Fibroblast of lung (primary cell): ENCODE data around the gene ERGIC1. TPM values are rescaled to one million over a fixed set of nuclear protein-coding genes. Genes with fewer than 3 reads are reported as not detected.

Experiments
- DNase-seq, 2 donors: peaks; one replicate each; pipeline versions ENCODE4 v3.0.0 to v3.0.0-alpha.2; 2010; ENCODE audit warnings: low read depth in 2 of 2
- H2AFZ ChIP-seq: 2 replicates; pipeline ENCODE4 v1.5.1; 2012; ENCODE audit warnings: low read length, control low read depth, inconsistent platforms
- H3K27ac ChIP-seq: 2 replicates; pipeline ENCODE4 v1.5.1; 2011; ENCODE audit warnings: low read length, control low read depth; ENCODE audit not compliant: insufficient read depth
- H3K27me3 ChIP-seq: 2 replicates; pipeline ENCODE4 v1.5.1; 2011; ENCODE audit warnings: mild to moderate bottlenecking, low read length; ENCODE audit not compliant: control insufficient read depth, insufficient read depth
- H3K36me3 ChIP-seq: 2 replicates; pipeline ENCODE4 v1.5.1; 2011; ENCODE audit warnings: low read length; ENCODE audit not compliant: control insufficient read depth, insufficient read depth
- H3K4me1 ChIP-seq: 2 replicates; pipeline ENCODE4 v1.5.1; 2011; ENCODE audit warnings: low read length; ENCODE audit not compliant: control insufficient read depth, insufficient read depth; ENCODE audit errors: extremely low read depth
- H3K4me2 ChIP-seq: 2 replicates; pipeline ENCODE4 v1.5.1; 2011; ENCODE audit warnings: low read length, control low read depth; ENCODE audit not compliant: insufficient read depth; ENCODE audit errors: extremely low read depth
- H3K4me3 ChIP-seq, 4 experiments: fragments of 200-600 bp in 1 of 4; sonication (generic) in 1 of 4; replicated peaks in 1 of 4; 2 replicates each; pipeline ENCODE4 v1.5.1; 2011 to 2016; ENCODE audit warnings: low read length in 4 of 4, low read depth in 3 of 4, mild to moderate bottlenecking in 3 of 4, control low read depth in 2 of 4, inconsistent platforms in 1 of 4, mixed read lengths in 1 of 4; ENCODE audit not compliant: insufficient read depth in 1 of 4; ENCODE audit errors: control extremely low read depth in 1 of 4
- H3K79me2 ChIP-seq: 2 replicates; pipeline ENCODE4 v1.5.1; 2012; ENCODE audit warnings: mild to moderate bottlenecking, low read length, inconsistent platforms; ENCODE audit not compliant: control insufficient read depth, insufficient read depth
- H3K9ac ChIP-seq: 2 replicates; pipeline ENCODE4 v1.5.1; 2011; ENCODE audit warnings: mild to moderate bottlenecking, low read length, control low read depth; ENCODE audit not compliant: insufficient read depth
- H3K9me3 ChIP-seq: 2 replicates; pipeline ENCODE4 v1.5.1; 2012; ENCODE audit warnings: low read depth, low read length; ENCODE audit not compliant: control insufficient read depth, insufficient read depth
- H4K20me1 ChIP-seq: 2 replicates; pipeline ENCODE4 v1.5.1; 2011; ENCODE audit warnings: low read length; ENCODE audit not compliant: control insufficient read depth, insufficient read depth; ENCODE audit errors: extremely low read depth
- EZH2 ChIP-seq: IDR thresholded peaks from 2 replicates; pipeline ENCODE4 v1.5.1; 2012; ENCODE audit warnings: low read length, control low read depth, mild to moderate bottlenecking; ENCODE audit errors: missing control alignments
- polyA plus RNA-seq, 2 donors: library from polyadenylated mRNA; depleted of rRNA in 1 of 2; stranded (reverse) in 1 of 2; unstranded in 1 of 2; fragments of >200 nt; gene quantifications; 2 replicates each; pipeline ENCODE4 v1.2.1, GENCODE V29; 2011 to 2012; ENCODE audit warnings: missing spikeins in 1 of 2
- total RNA-seq: library from RNA; depleted of rRNA; stranded (reverse); fragments of >200 nt; gene quantifications from 2 replicates; pipeline ENCODE4 v1.2.1, GENCODE V29; 2014
- TF ChIP-seq, protein P1 (sequence below), 2 donors: IDR thresholded peaks in 1 of 2; conservative IDR thresholded peaks in 1 of 2; 1 replicate in 1 of 2; 2 replicates in 1 of 2; pipeline ENCODE4 v1.5.1; 2011 to 2012; ENCODE audit warnings: low read length in 2 of 2, control low read depth in 1 of 2, inconsistent platforms in 1 of 2, low read depth in 1 of 2, mild to moderate bottlenecking in 1 of 2

Gene ERGIC1
- total and polyA plus RNA-seq, 2 donors (not counting 1 experiment from before 2014, with no cell fraction given) = 113 to 171 TPM

- no peaks in the 10 kb centered on the region for H3K36me3 ChIP-seq
- H3K79me2 ChIP-seq = peaks cover 59% of the 10 kb centered on the region
- no peak overlapping the region for H2AFZ ChIP-seq
- no peaks in the 10 kb centered on the region for H4K20me1 ChIP-seq
- TF ChIP-seq EZH2 = no peak
- TF ChIP-seq, protein P1, sequence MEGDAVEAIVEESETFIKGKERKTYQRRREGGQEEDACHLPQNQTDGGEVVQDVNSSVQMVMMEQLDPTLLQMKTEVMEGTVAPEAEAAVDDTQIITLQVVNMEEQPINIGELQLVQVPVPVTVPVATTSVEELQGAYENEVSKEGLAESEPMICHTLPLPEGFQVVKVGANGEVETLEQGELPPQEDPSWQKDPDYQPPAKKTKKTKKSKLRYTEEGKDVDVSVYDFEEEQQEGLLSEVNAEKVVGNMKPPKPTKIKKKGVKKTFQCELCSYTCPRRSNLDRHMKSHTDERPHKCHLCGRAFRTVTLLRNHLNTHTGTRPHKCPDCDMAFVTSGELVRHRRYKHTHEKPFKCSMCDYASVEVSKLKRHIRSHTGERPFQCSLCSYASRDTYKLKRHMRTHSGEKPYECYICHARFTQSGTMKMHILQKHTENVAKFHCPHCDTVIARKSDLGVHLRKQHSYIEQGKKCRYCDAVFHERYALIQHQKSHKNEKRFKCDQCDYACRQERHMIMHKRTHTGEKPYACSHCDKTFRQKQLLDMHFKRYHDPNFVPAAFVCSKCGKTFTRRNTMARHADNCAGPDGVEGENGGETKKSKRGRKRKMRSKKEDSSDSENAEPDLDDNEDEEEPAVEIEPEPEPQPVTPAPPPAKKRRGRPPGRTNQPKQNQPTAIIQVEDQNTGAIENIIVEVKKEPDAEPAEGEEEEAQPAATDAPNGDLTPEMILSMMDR (conservative IDR thresholded peaks at IDR 0.05 in 1 of 2, IDR thresholded peaks at IDR 0.05 in 1 of 2; ENCODE audit: low read depth in 1 of 2, low read length in 2 of 2) = no peak
- H3K27ac ChIP-seq = no peak overlapping the region
- H3K4me3 ChIP-seq = no peak overlapping the region
- H3K4me1 ChIP-seq = peaks cover 56% of the 10 kb centered on the region
- H3K9me3 ChIP-seq = no peaks in the 10 kb centered on the region
- no peak for DNase-seq
- no peak overlapping the region for H3K9ac ChIP-seq
- no peaks in the 10 kb centered on the region for H3K27me3 ChIP-seq
- no peak overlapping the region for H3K4me2 ChIP-seq
Observed at GRCh38 chr5:172874647-172875504, 40.8 kb downstream of the ERGIC1 start.

DNA sequence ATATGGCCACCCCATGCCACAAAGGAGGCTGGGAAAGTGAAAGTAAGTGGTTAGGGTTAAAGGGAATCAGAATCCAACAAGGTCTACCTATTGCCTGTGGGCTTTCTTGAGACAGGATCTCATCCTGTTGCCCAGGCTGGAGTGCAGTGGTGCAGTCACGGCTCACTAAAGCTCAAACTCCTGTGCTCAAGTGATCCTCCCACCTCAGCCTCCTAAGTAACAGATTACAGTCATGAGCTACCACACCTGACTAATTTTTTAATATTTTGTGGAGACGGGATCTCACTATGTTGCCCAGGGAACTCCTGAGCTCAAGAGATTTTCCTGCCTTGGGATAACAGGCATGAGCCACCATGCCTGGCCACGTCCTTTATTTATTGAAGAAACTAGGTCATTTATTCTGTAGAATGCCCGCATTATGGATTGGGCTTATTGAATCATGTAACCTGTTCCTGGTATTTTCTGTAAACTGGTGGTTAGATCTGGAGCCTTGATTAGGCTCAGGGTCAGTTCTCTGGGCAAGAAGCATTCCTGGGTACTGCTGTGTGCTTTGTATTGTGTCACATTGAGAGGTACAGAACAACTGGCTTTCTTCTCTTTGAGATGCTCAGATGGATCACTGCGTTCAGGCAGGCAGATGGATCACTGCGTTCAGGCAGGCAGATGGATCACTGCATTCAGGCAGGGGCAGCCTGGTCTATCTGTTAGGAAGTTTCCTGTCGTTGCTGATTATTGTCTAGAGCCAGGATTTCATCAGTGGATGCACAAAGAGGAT is 41.6 kb downstream of the ERGIC1 start:
- Histone ChIP-seq H3K27ac (no peak overlapping the region), H3K27me3 (no peaks in the 10 kb centered on the region), H3K36me3 (no peaks in the 10 kb centered on the region), H3K9ac (no peak overlapping the region), H3K4me1 (peaks cover 49% of the 10 kb centered on the region), H3K4me3 (no peak overlapping the region), H3K4me2 (no peak overlapping the region), H2AFZ (no peak overlapping the region), H4K20me1 (no peaks in the 10 kb centered on the region), H3K9me3 (no peaks in the 10 kb centered on the region), H3K79me2 (peaks cover 64% of the 10 kb centered on the region)
- no peak for TF ChIP-seq EZH2
- TF ChIP-seq, protein P1 (conservative IDR thresholded peaks at IDR 0.05 in 1 of 2, IDR thresholded peaks at IDR 0.05 in 1 of 2; ENCODE audit: low read depth in 1 of 2, low read length in 2 of 2) = no peak
- peak in 1 of 2 donors; percentile 57 for DNase-seq

- H3K27ac ChIP-seq = no peak overlapping the region
- no peak for DNase-seq
- no peak overlapping the region for H2AFZ ChIP-seq
- H4K20me1 ChIP-seq = no peaks in the 10 kb centered on the region
- H3K4me2 ChIP-seq = no peak overlapping the region
- H3K9me3 ChIP-seq = no peaks in the 10 kb centered on the region
- H3K4me1 ChIP-seq = peaks cover 41% of the 10 kb centered on the region
- no peaks in the 10 kb centered on the region for H3K27me3 ChIP-seq
- peaks cover 62% of the 10 kb centered on the region for H3K79me2 ChIP-seq
- H3K9ac ChIP-seq = no peak overlapping the region
- no peaks in the 10 kb centered on the region for H3K36me3 ChIP-seq
- TF ChIP-seq, protein P1 (conservative IDR thresholded peaks at IDR 0.05 in 1 of 2, IDR thresholded peaks at IDR 0.05 in 1 of 2; ENCODE audit: low read depth in 1 of 2, low read length in 2 of 2) = no peak
- TF ChIP-seq EZH2 = no peak
- H3K4me3 ChIP-seq = no peak overlapping the region
Observed at GRCh38 chr5:172876578-172876977, 42.5 kb downstream of the ERGIC1 start.
